ENCODE results near the gene SLCO2B1.

SLCO2B1 gene

DNA sequence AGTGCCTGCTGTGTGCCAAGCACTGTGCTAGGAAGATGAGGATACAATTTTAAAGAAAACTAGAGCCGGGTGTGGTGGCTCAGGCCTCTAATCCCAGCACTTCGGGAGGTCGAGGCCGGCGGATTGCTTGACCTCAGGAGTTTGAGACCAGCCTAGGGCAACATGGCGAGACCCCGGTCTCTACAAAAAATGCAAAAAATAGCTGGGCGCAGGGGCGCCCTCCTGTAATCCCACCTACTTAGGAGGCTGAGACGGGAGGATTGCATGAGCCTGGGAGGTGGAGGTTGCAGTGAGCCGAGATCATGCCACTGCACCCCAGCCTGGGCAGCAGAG, 98.0 kb downstream of the SLCO2B1 start:
- DNase-seq (ENCODE audit: low spot score) = no peak

DNA sequence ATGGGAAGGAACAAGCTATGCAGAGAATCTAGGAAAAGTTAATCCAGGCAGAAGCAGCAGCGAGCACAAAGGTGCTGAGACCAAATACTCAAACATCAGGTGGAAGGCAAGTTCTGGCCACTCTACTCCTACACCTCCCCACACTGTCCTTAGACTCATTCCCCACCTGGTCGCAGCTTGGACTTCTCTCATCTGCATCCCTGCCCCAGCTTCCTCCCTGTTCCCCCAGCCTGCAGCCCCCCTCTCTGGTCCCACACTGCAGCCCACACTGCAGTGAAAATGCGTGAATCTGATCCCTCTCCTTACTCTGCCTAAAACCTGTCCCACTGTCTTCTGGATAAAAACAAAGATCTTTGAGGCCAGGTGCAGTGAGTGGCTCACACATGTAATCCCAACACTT, 98.8 kb downstream of the SLCO2B1 start:
- no peak for DNase-seq (ENCODE audit: low spot score)

DNA sequence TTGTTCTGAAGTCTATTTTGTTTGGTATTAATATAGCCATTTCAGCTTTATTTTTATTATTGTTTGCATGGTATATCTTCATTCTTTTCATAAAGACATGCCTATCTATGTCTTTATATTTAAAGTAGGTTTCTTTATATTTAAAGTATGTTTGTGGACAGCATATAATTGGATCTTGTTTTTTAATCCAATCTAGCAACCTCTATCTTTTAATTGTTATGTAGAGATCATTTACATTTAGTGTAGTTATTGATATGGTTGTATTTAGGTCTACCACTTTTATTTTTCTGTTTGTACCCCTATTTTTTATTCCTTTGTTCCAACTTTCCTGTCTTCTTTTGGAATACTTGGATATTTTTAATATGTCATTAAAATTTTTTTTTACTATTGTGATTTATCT, 103.4 kb downstream of the SLCO2B1 start:
- no peak for DNase-seq (ENCODE audit: low spot score)

All from CD4-positive, alpha-beta T cell treated with Interleukin-6 at 100 ng/mL for 8 hours (primary cell).